NCI-H187 (cell line): ENCODE results near the gene OSBPL10.

ENCODE experiments used
- DNase-seq, 2 experiments: peaks; one replicate each; lab custom pipeline; 2025; lab: John Stamatoyannopoulos, UW

Gene OSBPL10

DNA sequence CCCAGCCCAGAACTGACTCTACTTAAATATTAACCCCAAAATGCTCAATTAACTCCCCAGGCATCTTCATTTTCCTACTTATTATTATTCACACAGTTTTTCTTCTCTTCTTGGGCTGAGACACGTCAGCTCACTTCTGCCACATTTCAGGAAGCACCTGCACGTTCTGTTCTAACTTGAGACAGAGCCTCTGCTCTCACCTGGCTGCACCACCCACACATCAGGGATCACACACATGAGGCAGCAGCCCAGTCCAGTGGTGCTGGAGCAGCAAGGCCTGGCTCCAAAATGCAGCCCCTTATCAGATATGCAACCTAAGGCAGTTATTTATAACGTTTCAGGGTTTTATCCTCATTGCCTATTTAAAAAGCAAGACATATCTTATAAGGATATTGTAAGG is 127.5 kb downstream of the OSBPL10 start:
- DNase-seq = no peak

GRCh38 chr3:31851278-31851677 is 129.8 kb downstream of the OSBPL10 start:
- no peak for DNase-seq

DNA sequence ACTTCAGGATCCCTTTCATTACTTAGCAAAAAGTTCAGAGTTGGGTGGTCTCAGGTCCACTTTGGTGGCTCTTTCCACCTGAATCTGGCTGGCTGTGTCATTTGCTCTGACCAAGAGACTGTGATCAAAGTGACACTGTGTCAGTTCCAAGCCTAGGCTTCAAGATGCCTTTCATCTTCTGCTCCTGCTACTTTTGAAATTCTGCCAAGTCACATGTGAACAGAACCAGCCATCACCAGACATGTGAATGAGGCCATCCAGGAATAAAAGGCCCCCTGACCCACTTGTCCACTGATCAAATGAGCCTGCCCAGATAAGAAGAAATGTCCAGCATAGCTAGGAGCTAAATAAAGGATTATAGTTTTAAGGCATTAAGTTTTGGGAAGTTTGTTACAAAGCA is 132.2 kb downstream of the OSBPL10 start:
- DNase-seq = no peak

DNA sequence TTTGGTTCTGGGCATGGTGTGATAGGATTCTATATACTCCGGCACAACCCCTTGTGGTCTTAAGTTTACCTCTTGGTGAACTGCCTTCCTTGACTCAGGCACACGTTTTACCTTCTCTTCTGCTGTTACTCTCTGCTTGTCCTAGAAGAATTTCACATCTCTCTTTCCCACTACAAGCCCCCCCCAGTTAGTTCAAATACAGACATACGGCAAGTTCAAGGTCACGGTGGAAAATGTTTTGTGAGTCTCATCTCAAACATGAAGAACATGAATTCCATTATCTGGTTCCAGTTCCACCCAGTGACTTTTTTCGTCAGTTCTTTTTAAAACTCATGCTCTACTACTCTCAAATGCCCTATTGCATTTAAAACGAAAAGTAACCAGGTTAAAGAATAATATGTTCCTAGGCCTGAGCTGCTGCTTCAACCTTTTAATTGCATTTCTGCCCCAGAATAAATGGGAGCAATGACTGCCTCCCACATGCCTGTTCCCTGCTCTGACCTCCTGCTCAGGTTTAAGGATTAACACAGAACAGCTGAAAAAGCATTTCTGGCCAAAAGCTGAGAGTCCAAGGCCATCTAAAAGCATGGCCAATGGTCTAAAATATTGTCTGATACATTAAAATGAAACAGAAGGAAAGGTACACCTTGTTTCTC is 132.8 kb downstream of the OSBPL10 start:
- DNase-seq = no peak

- DNase-seq = no peak
Measured at GRCh38 chr3:31847760-31848159, 133.3 kb downstream of the OSBPL10 start.

GRCh38 chr3:31841515-31841914 is 139.5 kb downstream of the OSBPL10 start:
- no peak for DNase-seq

- DNase-seq = no peak
Measured at GRCh38 chr3:31840252-31840651, 140.8 kb downstream of the OSBPL10 start.

DNA sequence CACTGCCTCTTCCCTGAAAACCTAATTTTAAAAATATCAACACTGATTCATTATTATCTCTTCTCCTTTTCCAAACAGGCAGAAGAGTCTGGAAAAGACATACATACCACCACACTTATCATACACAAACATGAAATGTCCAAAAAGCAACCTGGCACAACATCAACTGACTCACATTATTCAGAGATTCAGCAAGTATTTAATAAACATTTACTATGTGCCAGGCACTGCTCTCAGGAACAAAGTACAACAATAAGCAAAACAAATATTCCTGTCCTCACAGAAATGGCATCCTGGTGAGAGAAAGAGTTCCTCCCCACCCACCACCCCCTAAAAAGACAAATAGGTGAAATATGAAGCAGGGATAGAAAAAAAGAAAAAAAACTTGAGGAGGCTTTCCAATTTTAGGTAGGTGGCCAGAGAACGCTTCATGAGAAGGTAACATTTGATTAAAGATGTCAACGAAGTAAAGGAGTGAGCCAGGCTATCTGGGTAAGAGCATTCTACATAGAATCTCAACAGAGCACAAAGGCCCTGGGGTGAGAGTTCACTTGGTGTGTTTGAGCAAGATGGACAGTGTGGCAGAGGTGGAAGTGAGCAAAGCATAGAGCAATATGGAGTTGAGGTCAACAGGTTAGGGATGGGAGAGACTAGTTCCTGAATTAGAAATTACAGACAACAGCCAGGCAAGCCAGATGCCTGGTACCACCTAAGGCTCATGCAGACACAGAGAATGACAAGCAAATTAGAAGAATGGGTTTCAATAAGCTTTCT is 141.7 kb downstream of the OSBPL10 start:
- no peak for DNase-seq

DNA sequence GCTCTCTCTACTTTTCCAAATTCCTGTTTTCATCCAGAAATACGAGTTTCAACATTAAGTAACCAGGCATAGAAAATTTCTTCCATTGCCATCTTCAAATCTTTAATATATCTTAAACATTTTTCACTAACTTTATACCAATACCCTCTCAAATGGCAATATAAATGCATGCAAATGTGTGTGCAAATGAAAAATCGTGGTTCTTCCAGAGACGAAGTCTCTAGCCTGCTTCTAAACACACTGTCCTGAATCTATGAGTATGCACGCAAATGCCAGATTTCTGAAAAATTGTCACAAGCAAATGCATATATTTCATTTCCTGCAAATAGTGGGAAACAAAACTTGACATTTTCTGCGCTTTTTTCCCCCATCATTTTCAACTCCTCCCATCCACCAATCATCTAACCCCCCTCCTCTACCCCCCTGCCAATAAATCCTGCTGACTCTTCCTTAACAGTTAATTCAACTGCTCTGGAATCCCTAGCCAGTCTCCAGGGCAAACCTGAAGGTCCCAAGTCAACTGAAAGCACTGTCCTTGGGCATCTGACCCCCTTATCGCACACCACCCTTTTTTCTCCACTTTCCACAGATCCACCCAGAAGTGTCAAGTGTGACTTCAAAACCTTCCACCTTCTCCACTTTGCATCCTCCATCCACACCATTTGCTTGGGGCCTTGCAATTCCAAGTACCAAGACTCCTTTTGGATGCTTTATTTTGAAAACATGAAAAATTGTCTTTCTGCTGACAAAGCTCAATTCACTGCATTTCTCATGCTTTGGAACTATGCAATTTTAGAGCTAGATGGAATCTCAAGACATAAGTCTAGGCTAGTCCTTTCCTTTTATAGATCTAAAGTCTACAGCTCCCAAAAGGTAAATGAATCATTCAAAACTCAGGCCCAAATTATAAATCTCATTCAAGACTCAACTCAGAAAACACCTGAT is 144.7 kb downstream of the OSBPL10 start:
- no peak for DNase-seq

DNA sequence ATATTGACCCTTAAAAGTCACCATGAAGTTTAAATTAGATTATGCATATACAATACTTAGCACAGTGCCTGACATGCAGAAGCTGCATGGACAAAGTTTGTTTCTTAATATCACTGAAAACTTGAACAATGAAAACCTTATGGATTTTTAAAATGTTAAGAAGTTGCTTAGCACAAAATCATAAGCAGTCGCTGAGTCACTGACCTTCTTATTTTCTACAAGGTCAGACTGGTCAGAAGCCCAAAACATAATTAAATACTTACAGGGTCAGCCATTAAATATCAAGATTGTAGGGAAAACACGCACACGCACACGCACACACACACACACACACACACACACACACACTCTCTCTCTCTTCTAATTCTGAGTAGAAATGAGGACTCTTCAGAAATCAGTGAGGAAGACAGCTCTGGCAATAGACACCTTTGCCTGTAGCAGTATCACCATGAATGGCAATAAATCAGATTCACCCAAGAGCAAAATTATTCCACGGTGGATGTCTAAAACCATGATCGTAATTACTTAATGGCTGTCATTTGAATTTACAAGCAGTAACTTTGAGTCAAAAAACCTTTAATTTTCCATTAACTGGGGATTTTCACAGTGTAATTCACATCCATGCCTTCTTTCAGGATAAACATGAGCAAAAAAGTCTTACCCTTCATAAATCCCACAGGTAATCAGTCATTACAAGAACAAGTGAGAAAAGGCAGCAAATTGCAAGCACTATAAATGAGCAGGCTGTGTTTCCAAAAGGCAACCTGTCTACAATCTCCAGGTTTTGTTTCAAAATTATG is 147.5 kb downstream of the OSBPL10 start:
- DNase-seq = no peak

GRCh38 chr3:31832551-31832950 is 148.5 kb downstream of the OSBPL10 start:
- no peak for DNase-seq

GRCh38 chr3:31831591-31831990 is 149.5 kb downstream of the OSBPL10 start:
- no peak for DNase-seq

DNA sequence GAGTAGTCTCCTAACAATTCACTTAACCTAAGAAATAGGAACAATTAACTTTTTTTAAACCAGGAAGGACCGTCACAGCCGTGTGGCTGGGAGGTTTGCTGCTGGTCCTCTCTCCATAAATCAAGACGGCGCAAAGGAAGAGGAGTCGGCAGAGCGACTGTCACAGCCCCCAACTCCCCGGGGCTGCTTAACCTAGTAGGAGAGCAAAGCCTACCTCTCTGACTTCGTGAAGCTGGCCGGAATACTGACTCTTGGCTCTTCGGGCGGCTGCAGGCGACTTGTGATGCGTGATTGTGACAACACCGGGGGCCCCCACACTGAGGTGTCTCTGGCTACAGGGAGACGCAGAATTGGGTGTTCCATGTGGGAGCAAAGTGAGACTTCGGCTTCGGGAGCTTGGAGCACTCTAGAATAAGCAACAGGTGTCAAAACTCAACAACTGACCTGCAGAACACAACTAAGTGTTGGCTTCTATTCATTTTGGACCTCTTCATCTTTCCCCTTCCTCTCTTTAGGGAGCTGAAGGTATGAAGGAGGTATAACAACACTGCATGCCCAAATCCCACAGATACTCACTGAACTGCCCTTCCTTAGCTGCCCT is 151.1 kb downstream of the OSBPL10 start:
- DNase-seq = no peak

GRCh38 chr3:31829010-31829409 is 152.1 kb downstream of the OSBPL10 start:
- DNase-seq = no peak

DNA sequence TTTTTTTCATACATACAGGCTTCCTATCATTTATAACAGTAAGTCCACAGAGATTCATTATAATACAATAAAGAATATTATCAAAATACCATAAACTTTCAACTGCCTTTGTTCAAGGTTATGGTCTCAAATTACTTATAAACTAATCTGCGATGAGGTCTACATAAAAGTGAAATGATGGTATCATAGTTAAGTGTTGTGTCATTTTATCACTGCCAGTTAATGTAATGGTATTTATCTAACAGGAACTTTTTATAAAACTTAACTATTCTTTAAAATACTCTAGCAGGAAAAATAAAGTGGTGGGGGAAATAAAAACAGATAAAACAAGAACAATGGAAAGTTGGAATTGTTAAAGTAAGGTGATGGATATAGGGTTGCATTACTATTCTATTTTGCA is 153.1 kb downstream of the OSBPL10 start:
- DNase-seq = no peak

- no peak for DNase-seq
Measured at GRCh38 chr3:31823184-31823583, 157.9 kb downstream of the OSBPL10 start.

DNA sequence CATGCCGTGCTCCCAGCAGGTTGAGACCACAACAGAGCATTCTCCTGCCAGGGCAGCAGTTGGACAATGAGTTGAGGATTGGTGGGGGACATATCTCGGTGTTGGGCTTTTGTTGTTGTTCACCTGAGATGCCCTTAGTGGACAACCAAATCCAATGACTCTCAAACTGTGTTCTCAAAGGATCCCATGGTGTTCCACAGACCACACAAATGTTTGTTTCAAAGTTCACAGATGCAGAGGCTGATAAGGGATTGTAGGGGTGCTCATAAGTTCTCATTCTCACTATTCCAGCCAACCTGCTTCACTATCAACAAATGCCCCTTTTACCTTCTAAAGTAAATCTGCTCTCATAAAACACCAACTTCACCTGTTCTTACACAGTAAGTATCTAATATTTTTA is 159.9 kb downstream of the OSBPL10 start:
- DNase-seq = no peak

GRCh38 chr3:31819441-31819840 is 161.6 kb downstream of the OSBPL10 start:
- DNase-seq = no peak

- no peak for DNase-seq
Measured at GRCh38 chr3:31817411-31817966, 163.6 kb downstream of the OSBPL10 start.

GRCh38 chr3:31815631-31816440 is 165.2 kb downstream of the OSBPL10 start:
- DNase-seq = no peak
